HL-60/S4 treated with retinoic acid at 250 ng/mL for 4 days and 3 days (cell line): Measurements from ENCODE around the gene CEBPZ.
"Not testable (repeated sequence)": the region's sequence is repeated elsewhere in the genome, so short reads cannot be mapped to it uniquely, and the experiment has no call there.

Experiments used
- in situ Hi-C: fragments of 300-500 bp; cut with MboI; formaldehyde crosslinking; loops from 2 replicates; pipeline ENCODE4 v1.7.0; 2022; ENCODE audit warnings: low sequenced_read_pairs

The CEBPZ gene, protein sequence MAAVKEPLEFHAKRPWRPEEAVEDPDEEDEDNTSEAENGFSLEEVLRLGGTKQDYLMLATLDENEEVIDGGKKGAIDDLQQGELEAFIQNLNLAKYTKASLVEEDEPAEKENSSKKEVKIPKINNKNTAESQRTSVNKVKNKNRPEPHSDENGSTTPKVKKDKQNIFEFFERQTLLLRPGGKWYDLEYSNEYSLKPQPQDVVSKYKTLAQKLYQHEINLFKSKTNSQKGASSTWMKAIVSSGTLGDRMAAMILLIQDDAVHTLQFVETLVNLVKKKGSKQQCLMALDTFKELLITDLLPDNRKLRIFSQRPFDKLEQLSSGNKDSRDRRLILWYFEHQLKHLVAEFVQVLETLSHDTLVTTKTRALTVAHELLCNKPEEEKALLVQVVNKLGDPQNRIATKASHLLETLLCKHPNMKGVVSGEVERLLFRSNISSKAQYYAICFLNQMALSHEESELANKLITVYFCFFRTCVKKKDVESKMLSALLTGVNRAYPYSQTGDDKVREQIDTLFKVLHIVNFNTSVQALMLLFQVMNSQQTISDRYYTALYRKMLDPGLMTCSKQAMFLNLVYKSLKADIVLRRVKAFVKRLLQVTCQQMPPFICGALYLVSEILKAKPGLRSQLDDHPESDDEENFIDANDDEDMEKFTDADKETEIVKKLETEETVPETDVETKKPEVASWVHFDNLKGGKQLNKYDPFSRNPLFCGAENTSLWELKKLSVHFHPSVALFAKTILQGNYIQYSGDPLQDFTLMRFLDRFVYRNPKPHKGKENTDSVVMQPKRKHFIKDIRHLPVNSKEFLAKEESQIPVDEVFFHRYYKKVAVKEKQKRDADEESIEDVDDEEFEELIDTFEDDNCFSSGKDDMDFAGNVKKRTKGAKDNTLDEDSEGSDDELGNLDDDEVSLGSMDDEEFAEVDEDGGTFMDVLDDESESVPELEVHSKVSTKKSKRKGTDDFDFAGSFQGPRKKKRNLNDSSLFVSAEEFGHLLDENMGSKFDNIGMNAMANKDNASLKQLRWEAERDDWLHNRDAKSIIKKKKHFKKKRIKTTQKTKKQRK

DNA sequence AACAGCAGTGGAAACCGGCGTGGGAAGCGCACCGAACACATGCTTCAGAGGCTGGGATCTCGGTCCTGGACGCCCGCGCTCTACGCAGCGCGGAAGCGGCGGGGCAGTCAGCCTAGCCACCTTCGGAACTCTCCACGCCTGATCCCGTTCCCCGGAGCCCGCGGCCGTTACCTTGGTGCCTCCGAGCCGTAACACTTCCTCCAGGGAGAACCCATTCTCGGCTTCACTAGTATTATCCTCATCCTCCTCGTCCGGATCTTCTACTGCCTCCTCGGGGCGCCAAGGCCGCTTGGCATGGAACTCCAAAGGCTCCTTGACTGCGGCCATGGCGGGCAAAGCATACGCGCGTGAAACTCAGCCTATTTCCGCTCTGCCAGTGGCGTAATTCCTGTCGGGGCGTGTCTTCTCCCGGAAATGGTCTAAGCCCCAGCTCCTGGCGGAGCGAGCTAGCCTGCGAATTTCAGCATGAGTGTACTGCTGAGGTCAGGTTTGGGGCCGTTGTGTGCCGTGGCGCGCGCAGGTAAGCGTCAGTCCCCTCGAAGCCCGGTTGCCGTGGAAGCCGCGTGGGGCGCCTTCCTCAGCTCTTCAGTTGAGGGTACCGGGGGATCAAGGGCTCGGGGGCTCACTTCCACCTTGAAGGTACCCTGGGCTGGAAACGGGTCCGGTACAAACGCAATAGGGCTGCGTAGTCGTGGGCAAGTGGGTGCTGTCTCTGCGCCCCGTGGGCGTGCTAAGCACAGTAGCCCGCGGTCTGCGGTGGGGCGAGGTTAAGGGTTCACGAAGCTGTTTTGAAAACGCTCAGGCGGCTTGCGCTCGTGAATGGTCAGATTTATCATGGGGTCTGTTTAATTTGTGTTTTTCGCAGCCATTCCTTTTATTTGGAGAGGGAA is at the start of gene CEBPZ, which contains the start of gene NDUFAF7:
Gene CEBPZ, minus strand, starts transcription at position 356 of the 890 bp plus-strand sequence. Its CDS starts 29 bp downstream, at position 327.
Gene NDUFAF7, plus strand, starts transcription at position 418 of the 890 bp plus-strand sequence. Its CDS starts 48 bp downstream, at position 466.
- in situ Hi-C loops, result no loop called here

DNA sequence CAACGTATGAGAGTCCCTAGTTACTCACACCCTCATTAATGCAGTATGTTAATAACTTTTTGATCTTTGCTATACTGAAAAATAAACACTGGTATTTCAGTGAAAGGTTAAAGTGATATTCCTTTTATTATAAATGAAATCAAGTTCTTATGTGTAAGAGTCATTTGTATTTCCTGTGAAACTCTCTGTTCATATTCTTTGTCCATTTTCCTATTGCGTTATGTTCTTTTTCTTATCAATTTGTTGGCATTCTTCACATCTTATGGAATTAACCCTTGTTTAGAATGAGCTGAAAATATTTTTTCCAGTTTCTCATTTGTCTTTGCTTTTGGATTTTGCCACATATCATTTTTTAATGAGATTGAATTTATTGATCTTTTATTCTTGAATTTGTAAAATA is 44.9 kb upstream of the CEBPZ start:
- in situ Hi-C loops, result no loop called here

DNA sequence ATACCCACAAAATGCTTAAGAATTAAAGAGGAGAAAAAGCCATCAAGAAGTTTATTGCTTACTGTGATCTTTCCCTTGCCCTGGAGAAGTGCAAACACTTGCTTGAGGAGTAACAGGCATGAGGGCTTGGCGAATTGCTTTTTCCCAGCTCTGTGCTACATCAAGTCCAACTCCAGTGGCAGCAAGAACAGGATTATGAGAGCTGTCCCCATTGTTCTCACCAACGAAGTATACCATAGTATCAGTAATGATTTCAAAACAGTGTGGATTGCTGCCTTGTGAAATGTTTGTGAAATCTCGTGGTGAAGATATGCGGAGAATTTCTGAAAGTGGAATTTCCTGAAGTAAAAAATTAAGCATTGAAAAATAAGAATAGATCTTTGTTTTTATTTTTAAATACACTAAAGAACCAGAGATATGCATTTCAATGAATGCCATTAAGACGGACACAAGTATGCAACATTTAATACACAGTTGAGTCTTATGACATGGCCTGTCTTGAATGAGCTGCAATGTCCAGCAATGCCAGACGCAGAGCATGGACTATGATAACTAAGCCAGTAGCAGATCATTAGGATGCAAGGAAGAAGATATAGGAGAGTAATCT is 43.1 kb upstream of the CEBPZ start:
- in situ Hi-C loops, result no loop called here

DNA sequence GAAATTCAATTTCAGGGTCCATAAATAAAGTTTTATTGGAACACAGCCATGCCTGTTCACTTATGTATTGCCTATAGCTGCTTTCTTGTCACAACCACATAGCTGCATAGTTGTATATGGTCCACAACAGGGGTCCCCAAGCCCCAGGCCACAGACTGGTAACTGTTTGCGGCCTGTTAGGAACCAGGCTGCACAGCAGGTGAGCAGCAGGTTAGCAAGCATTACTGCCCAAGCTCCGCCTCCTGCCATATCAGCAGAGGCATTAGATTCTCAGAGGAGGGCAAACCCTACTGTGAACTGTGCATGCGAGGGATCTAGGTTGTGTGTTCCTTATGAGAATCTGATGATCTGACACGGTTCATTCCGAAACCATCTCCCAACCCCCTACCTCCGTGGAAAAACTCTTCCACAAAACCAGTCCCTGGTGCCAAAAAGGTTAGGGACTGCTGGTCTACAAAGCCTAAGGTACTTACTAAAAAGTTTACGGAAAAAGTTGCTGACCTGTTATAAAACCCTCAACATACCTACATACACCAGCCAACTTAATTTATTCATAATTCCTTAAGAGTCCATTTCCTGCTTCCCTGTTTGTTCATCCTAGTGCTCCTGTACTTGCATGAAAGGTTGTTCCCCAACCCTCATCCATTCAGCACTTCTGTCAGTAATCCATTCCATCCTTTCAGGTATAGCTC is 40.1 kb upstream of the CEBPZ start:
- in situ Hi-C loops, result no loop called here

DNA sequence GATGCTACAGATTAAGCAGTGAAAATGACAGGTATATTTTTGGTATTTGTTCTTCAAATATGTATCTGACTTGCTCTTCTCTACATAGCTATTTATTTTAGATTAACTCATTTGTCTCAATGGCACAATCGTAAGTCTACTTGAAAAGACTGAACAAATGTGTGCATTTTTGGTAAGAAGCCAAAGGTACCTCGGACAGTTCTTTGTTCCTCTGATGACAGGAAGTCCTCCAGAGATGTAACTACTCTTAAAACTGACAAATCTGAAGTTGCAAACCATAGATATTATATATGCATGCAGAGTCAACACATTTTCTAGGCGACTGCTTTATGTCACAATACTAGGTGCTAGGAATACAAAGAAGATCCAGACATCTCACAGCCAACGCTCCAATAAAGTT is 36.7 kb upstream of the CEBPZ start:
- in situ Hi-C loops, result no loop called here

DNA sequence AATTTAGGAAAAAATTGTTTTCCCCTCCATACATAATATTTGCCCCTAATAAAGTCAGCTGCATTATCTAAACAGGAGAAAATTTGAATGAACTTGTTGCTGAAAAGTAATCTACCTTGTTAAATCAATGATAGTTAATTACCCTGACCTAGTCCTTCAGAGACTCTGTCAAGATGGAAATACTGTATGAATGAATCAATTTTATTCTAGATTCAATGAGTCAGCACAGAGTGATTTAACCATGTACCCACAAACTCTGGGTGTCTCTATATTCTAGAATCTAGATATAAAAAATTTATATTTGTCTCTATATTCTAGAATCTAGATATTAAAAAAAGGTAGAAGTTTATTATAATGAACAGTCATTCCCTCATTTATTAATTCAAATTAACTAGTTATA is 36.3 kb upstream of the CEBPZ start:
- in situ Hi-C loops, result no loop called here

DNA sequence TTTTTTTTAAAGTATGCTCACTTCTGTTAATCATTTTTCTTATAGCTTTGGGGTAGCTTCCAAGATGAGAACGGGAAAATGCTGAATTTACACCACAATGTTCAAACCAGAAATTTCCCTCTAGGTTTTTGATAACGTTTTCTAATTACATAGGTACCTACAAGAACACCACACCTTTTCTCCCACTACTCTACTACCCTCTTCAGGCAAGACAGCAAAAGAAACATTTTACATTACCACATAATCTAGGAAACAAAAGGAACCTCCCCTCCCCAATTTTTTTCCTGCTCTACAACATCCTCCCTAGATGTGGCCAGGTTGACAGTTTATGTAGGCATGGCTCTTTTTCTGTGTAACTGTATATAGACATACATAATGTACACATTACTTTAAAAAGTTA is 32.4 kb upstream of the CEBPZ start:
- in situ Hi-C loops, result no loop called here

DNA sequence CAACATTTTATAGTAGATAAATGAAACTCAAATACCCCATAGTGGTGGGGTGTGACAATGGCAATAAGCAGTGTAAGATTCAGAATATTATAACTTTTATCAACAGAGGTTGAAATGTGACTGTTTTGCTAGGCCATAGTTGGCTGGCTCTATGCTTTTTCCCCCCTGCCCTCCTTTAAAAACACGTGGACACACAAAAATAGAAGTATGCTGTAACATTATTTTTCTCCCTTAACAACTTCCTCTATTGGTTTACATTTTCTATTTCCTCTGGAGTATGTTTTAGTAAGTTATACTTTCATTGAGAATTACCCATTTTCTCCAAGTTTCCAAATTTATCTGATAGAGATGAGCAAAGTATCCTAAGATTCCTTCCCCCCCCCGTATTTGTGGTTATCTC is 31.1 kb upstream of the CEBPZ start:
- in situ Hi-C loops, result no loop called here

DNA sequence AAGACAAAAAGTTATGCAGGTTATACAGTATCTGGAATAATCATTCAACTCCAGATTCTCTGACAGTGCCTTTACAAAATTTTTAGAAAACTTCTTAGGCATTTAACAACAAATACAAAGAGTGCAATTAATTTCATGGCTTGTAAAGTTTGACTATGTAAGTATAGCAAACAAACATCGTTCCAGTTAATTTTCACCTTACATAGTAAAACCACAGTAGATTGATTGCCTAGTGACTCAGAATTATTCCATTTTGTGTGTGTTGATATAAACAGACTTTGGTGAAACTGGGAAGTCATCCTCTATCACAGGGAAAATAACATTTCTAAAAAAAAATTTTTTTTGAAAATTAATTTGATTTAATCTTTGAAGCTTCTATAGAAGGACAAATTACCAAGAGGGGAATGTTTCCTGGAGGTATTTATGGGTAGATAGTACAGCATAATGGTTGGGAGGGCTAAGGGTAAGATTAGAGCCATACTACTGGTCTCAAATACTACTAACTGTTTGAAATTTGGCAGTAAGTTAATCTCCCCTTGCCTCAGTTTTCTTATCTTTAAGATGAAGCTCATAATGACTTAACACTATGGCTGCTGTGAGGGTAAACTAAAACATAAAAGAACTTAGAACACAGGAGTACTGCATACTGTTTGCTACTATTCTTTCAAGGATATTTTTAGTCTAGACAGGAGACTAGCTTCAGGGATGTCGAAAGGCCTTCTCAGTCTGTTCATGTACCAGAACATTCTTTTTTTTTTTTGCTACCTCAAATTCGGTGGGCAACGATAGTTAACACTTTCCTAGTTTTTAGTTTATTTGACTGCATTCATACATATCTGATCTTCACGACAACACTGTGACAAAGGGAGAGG is 19.7 kb upstream of the CEBPZ start:
- in situ Hi-C loops, result no loop called here

DNA sequence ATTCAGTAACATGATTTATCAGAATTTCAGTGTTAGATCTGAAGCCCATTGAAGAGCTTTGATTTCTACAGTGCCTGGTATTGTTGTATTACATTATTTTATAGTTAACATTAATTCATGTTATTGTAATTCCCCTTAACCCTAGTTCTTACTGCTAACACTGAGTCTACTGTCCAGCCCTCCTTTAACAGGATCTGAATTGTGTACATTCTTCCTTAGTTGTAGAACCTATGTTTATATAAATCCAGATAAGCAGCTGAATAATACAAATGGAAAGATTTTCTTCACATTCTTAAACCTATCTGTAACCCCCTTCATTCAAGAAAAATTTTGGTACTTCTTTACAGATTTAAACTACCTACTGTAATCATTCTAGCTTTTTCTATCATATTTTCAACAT is 14.8 kb upstream of the CEBPZ start:
- in situ Hi-C loops, result no loop called here

- in situ Hi-C loops, result no loop called here
Observed at GRCh38 chr2:37244755-37245154, 13.4 kb upstream of the CEBPZ start.

- in situ Hi-C loops, result no loop called here
Observed at GRCh38 chr2:37244017-37244416, 12.6 kb upstream of the CEBPZ start.

DNA sequence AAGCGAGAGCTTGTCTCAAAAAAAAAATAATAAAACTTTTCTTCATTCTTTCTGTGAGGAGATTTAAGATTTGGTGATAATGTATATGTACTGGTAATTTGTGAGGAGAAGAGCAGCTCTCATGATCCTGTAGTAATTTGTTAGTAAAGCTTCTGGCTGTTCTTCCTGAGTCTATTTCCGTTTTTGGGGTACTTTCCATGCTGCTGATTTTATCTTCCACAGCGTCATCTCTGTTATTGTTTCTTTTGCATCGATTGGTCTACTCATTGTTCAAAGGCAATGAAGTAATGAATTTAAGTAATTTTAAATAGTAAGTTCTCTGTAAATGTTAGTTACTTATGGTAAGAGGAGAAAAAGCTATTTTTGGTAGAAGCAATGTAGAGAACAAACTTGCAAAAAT is 12.0 kb upstream of the CEBPZ start:
- in situ Hi-C loops, result no loop called here

DNA sequence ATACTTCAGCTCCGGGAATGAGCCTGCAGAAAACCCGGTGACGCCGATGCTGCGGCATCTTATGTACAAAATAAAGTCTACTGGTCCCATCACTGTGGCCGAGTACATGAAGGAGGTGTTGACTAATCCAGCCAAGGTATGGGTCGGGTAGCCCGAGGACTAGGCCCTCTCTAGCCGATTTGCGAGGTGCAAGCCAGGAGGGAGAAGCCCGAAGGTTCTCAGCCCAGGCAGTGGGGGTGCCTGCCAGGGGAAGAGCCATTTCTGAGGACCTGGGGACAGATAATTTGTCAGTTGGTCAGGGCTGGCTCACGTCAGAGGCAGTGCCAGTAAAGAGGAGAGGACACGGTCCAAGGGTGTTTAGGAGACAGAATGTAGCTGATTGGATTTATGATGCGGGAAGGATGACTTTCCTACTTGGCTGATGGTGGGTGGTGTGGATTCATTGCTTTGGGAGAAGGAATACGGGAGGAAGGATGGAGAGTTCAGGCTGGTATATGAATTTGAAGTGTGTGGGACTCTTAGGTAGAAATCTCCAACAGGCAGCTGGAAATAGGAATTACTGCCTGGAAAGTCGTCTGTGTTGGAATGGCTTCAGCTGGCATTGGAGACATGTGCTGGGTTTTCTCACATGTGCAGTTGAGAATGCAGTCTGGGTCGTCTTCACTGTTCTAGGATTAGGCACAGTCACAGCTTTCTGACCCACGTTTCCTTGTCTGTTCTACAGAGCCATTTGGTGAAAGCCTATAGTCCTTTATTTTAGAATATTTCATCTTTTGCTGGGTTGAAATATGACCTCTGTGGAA is 936 bp upstream of the CEBPZ start:
- in situ Hi-C loops, result no loop called here

GRCh38 chr2:37230581-37230980 is 815 bp downstream of the CEBPZ start:
- in situ Hi-C loops, result no loop called here

- in situ Hi-C loops, result no loop called here
Observed at GRCh38 chr2:37228788-37229187, 2.6 kb downstream of the CEBPZ start.

GRCh38 chr2:37226863-37227262 is 4.5 kb downstream of the CEBPZ start:
- in situ Hi-C loops, result no loop called here

- in situ Hi-C loops, result not testable (repeated sequence)
Observed at GRCh38 chr2:37225129-37225528, 6.3 kb downstream of the CEBPZ start.
